Measurements from ENCODE around the gene CD59. TPM values are rescaled to one million over a fixed set of nuclear protein-coding genes. Genes with fewer than 3 reads are reported as not detected.
"Not testable (repeated sequence)": the region's sequence is repeated elsewhere in the genome, so short reads cannot be mapped to it uniquely, and the experiment has no call there.

CD59 gene
- polyA plus RNA-seq, 1 donor, result 105 TPM

- no peak for DNase-seq (ENCODE audit: low read depth)
These were observed 70.7 kb downstream of the CD59 start for GRCh38 chr11:33665350-33666106.

GRCh38 chr11:33664827-33665226 lies 71.4 kb downstream of the CD59 start:
- DNase-seq (ENCODE audit: low read depth), result no peak

- DNase-seq (ENCODE audit: low read depth), result no peak
These were observed 72.1 kb downstream of the CD59 start for GRCh38 chr11:33664166-33664565.

- no peak for DNase-seq (ENCODE audit: low read depth)
These were observed 73.1 kb downstream of the CD59 start for GRCh38 chr11:33663121-33663520.

GRCh38 chr11:33661526-33661925 lies 74.7 kb downstream of the CD59 start:
- not testable (repeated sequence) for DNase-seq (ENCODE audit: low read depth)

GRCh38 chr11:33660962-33661361 lies 75.3 kb downstream of the CD59 start:
- no peak for DNase-seq (ENCODE audit: low read depth)

- no peak for DNase-seq (ENCODE audit: low read depth)
These were observed 76.7 kb downstream of the CD59 start for GRCh38 chr11:33659370-33660139.

GRCh38 chr11:33658195-33658900 lies 77.9 kb downstream of the CD59 start:
- no peak for DNase-seq (ENCODE audit: low read depth)

- no peak for DNase-seq (ENCODE audit: low read depth)
These were observed 78.5 kb downstream of the CD59 start for GRCh38 chr11:33657757-33658156.

- DNase-seq (ENCODE audit: low read depth), result no peak
These were observed 79.5 kb downstream of the CD59 start for GRCh38 chr11:33656768-33657167.

- no peak for DNase-seq (ENCODE audit: low read depth)
These were observed 80.2 kb downstream of the CD59 start for GRCh38 chr11:33655842-33656600.

GRCh38 chr11:33654594-33654993 lies 81.6 kb downstream of the CD59 start:
- DNase-seq (ENCODE audit: low read depth), result no peak

Other genes starting within 250 kb of the CD59 start
- gene C11orf91, start 35.6 kb downstream of the CD59 start, polyA plus RNA-seq (ENCODE audit: insufficient read length), result not detected
- gene FBXO3, start 38.1 kb upstream of the CD59 start, polyA plus RNA-seq (ENCODE audit: insufficient read length), result 22.9 TPM
- 13.6 TPM for gene LMO2, start 155.7 kb upstream of the CD59 start, polyA plus RNA-seq (ENCODE audit: insufficient read length)

Measured in forelimb muscle (tissue), 1 donor.